GM15510 (cell line): ENCODE results near the gene DPP6.

Experiments used
- POLR2A ChIP-seq: IDR thresholded peaks from 3 replicates; pipeline ENCODE4 v1.6.1; 2011; ENCODE audit warnings: borderline replicate concordance; ENCODE audit not compliant: insufficient read length; ENCODE audit errors: extremely low read depth

Gene DPP6

GRCh38 chr7:154613811-154614210, 561.6 kb downstream of the DPP6 start:
- TF ChIP-seq POLR2A = no peak

GRCh38 chr7:154620141-154620755, 568.0 kb downstream of the DPP6 start:
- TF ChIP-seq POLR2A = no peak

- TF ChIP-seq POLR2A = no peak
Observed at GRCh38 chr7:154623399-154623798, 571.2 kb downstream of the DPP6 start.

GRCh38 chr7:154627646-154628290, 575.6 kb downstream of the DPP6 start:
- TF ChIP-seq POLR2A = no peak

GRCh38 chr7:154628556-154628955, 576.4 kb downstream of the DPP6 start:
- no peak for TF ChIP-seq POLR2A

- TF ChIP-seq POLR2A = no peak
Observed at GRCh38 chr7:154631162-154631561, 579.0 kb downstream of the DPP6 start.

- TF ChIP-seq POLR2A = no peak
Observed at GRCh38 chr7:154633641-154634040, 581.4 kb downstream of the DPP6 start.

GRCh38 chr7:154638286-154638685, 586.1 kb downstream of the DPP6 start:
- TF ChIP-seq POLR2A = no peak

GRCh38 chr7:154640266-154640865, 588.2 kb downstream of the DPP6 start:
- no peak for TF ChIP-seq POLR2A

GRCh38 chr7:154640917-154641316, 588.7 kb downstream of the DPP6 start:
- no peak for TF ChIP-seq POLR2A

- TF ChIP-seq POLR2A = no peak
Observed at GRCh38 chr7:154644366-154644765, 592.2 kb downstream of the DPP6 start.

- TF ChIP-seq POLR2A = no peak
Observed at GRCh38 chr7:154646126-154647013, 594.2 kb downstream of the DPP6 start.

GRCh38 chr7:154647625-154648024, 595.4 kb downstream of the DPP6 start:
- no peak for TF ChIP-seq POLR2A

GRCh38 chr7:154649015-154649414, 596.8 kb downstream of the DPP6 start:
- no peak for TF ChIP-seq POLR2A

- no peak for TF ChIP-seq POLR2A
Observed at GRCh38 chr7:154649434-154649833, 597.2 kb downstream of the DPP6 start.

GRCh38 chr7:154650275-154650674, 598.1 kb downstream of the DPP6 start:
- TF ChIP-seq POLR2A = no peak

- no peak for TF ChIP-seq POLR2A
Observed at GRCh38 chr7:154651501-154651900, 599.3 kb downstream of the DPP6 start.
